HK-2 (cell line): ENCODE measurements around the gene ITFG2.
"Not testable (repeated sequence)": the region's sequence is repeated elsewhere in the genome, so short reads cannot be mapped to it uniquely, and the experiment has no call there.

Experiments
- DNase-seq: peaks from one replicate; pipeline ENCODE4 v3.0.0-alpha.2; 2018; ENCODE audit not compliant: unreplicated experiment

The ITFG2 gene

GRCh38 chr12:2863402-2863801 lies 50.9 kb downstream of the ITFG2 start:
- not testable (repeated sequence) for DNase-seq

GRCh38 chr12:2864198-2864597 lies 51.7 kb downstream of the ITFG2 start:
- no peak for DNase-seq

GRCh38 chr12:2868986-2869632 lies 56.6 kb downstream of the ITFG2 start:
- DNase-seq, result not testable (repeated sequence)
